ENCODE measurements around the gene IYD.

GRCh38 chr6:150323205-150323604 lies 45.6 kb upstream of the IYD start:
- TF ChIP-seq CTCF (conservative IDR thresholded peaks at IDR 0.05 in 1 of 2, IDR thresholded peaks at IDR 0.05 in 1 of 2; ENCODE audit: low read depth in 1 of 2, low read length in 2 of 2) (no peak), EZH2 (IDR thresholded peaks at IDR 0.05; ENCODE audit: low read length, missing control alignments) (no peak)

All from fibroblast of lung (primary cell).